HEK293 (cell line): ENCODE results near the gene MOB2.

Source experiments
- HOXA7 ChIP-seq: sonication (generic); formaldehyde crosslinking; IDR thresholded peaks from 2 replicates; pipeline ENCODE4 v1.8.1; 2022; ENCODE audit warnings: missing genetic modification reagents, borderline replicate concordance
- REPIN1 ChIP-seq: fragments of 450-650 bp; formaldehyde crosslinking; IDR thresholded peaks from 2 replicates; pipeline ENCODE4 v1.5.1; 2017; ENCODE audit warnings: missing biosample characterization, missing genetic modification characterization, low read depth
- YY2 ChIP-seq: fragments of 450-650 bp; formaldehyde crosslinking; IDR thresholded peaks from 2 replicates; pipeline ENCODE4 v1.5.1; 2016; ENCODE audit warnings: missing biosample characterization, missing genetic modification characterization
- ZBTB21 ChIP-seq: fragments of 450-650 bp; formaldehyde crosslinking; IDR thresholded peaks from 2 replicates; pipeline ENCODE4 v1.5.1; 2017; ENCODE audit warnings: missing biosample characterization, missing genetic modification characterization
- ZIC2 ChIP-seq: fragments of 450-650 bp; formaldehyde crosslinking; IDR thresholded peaks from 2 replicates; pipeline ENCODE4 v1.5.1; 2016; ENCODE audit warnings: missing biosample characterization, missing genetic modification characterization
- ZNF121 ChIP-seq: fragments of 450-650 bp; formaldehyde crosslinking; IDR thresholded peaks from 2 replicates; pipeline ENCODE4 v1.5.1; 2016; ENCODE audit warnings: missing biosample characterization, missing genetic modification characterization
- ZNF24 ChIP-seq: fragments of 450-650 bp; formaldehyde crosslinking; IDR thresholded peaks from 2 replicates; pipeline ENCODE4 v1.5.1; 2016; ENCODE audit warnings: missing biosample characterization, missing genetic modification characterization
- ZNF501 ChIP-seq: fragments of 450-650 bp; formaldehyde crosslinking; IDR thresholded peaks from 2 replicates; pipeline ENCODE4 v1.5.1; 2016; ENCODE audit warnings: missing biosample characterization, missing genetic modification characterization
- ZNF621 ChIP-seq: fragments of 450-650 bp; formaldehyde crosslinking; IDR thresholded peaks from 2 replicates; pipeline ENCODE4 v1.5.1; 2017; ENCODE audit warnings: missing biosample characterization, missing genetic modification characterization
- TF ChIP-seq, protein P1 (sequence below): fragments of 450-650 bp; formaldehyde crosslinking; IDR thresholded peaks from 2 replicates; pipeline ENCODE4 v1.5.1; 2016; ENCODE audit warnings: missing biosample characterization, missing genetic modification characterization

- TF ChIP-seq ZBTB21, result no peak
- TF ChIP-seq YY2 (tag by site-specific recombination), result no peak
- no peak for TF ChIP-seq HOXA7 (CRISPR knock-in tag)
- TF ChIP-seq ZNF24 (tag by site-specific recombination), result no peak
- TF ChIP-seq ZNF621 (tag by site-specific recombination), result no peak
- no peak for TF ChIP-seq ZIC2 (tag by site-specific recombination)
- TF ChIP-seq ZNF501, result no peak
- TF ChIP-seq ZNF121 (tag by site-specific recombination), result no peak
- TF ChIP-seq, protein P1, sequence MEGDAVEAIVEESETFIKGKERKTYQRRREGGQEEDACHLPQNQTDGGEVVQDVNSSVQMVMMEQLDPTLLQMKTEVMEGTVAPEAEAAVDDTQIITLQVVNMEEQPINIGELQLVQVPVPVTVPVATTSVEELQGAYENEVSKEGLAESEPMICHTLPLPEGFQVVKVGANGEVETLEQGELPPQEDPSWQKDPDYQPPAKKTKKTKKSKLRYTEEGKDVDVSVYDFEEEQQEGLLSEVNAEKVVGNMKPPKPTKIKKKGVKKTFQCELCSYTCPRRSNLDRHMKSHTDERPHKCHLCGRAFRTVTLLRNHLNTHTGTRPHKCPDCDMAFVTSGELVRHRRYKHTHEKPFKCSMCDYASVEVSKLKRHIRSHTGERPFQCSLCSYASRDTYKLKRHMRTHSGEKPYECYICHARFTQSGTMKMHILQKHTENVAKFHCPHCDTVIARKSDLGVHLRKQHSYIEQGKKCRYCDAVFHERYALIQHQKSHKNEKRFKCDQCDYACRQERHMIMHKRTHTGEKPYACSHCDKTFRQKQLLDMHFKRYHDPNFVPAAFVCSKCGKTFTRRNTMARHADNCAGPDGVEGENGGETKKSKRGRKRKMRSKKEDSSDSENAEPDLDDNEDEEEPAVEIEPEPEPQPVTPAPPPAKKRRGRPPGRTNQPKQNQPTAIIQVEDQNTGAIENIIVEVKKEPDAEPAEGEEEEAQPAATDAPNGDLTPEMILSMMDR, result no peak
- TF ChIP-seq REPIN1, result no peak
Measured at GRCh38 chr11:1485504-1485885, 1.1 kb downstream of the MOB2 start.
